GM19395 (cell line): ENCODE measurements around the gene MBNL1.

Experiments used
- ATAC-seq: cut with Tn5 transposase; IDR thresholded peaks from one replicate; pipeline ENCODE4 v1.9.1; 2021; ENCODE audit warnings: mild to moderate bottlenecking, moderate library complexity; ENCODE audit not compliant: unreplicated experiment

MBNL1 gene

DNA sequence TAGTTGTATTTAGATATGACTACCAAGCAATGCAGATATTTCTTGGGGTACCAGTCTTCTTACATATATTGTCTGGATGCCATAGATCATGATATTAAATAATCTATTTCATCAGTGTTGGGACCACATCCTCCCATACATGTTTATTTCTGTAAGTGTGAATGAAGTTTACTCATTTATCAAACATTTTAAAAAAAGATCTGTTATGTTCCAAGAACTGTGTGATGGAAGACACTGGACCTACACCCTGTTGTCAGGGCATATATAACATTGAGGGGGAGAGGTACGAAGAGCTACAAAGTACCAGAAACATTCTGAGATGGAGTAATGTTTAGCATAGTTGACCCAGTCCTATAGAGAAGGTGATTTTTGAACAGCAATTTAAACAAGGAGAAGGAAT lies 26.6 kb downstream of the MBNL1 start:
- ATAC-seq, result no peak

DNA sequence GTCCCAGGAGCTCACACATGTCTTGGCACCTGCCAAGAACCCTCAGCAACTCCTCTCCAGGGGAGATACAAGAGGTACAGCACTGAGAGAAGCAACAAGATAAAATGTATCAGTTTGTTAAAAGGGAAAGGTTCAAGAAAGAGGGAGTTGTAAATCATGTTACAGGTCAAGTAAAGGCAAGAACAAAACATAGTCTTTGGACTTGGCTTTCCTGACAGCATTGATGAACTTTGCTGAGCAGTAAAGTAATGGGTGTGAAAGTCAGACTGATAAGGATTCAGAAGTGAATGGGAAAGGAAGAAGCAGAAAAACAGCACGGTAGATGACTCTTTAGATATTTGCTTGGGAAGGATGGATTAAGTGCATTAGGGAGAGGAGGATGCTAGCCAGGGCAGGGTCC lies 27.1 kb downstream of the MBNL1 start:
- no peak for ATAC-seq

DNA sequence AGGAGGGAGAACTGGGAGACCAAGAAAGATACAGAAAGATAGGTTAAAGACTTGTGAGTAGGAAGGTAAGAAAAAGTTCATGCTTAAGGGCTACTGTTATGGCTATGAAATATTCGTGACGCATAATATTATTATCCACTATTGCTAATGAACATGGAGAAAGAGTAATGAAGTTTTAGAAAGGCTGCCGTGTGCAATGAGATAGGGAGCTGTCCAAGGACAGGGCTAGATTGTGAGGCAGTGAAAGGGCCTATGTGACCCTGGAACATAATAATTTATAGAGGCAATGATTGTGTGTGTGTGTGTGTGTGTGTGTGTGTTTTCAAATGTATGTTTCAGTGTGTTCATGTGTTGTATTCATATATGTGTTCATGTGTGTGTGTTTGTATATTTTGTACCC lies 27.7 kb downstream of the MBNL1 start:
- ATAC-seq, result no peak

DNA sequence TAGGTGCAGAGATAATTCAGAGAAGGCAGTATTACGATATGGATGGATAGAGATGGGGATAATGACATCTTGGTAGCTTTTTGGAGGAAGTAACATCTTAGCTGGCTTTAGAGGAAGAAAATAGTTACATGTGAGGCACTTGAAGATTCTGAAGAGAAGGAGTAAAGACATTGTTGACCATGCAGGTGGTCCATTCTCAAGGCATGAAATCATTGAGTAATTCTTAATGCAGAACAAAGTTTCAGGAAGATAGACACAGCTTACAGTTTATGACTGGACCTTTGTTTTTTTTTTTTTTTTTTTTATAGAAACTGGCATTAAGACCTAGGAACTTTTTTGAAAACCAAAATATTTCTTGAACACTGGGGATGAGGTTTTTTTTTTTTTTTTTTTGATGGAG lies 28.2 kb downstream of the MBNL1 start:
- ATAC-seq, result no peak

DNA sequence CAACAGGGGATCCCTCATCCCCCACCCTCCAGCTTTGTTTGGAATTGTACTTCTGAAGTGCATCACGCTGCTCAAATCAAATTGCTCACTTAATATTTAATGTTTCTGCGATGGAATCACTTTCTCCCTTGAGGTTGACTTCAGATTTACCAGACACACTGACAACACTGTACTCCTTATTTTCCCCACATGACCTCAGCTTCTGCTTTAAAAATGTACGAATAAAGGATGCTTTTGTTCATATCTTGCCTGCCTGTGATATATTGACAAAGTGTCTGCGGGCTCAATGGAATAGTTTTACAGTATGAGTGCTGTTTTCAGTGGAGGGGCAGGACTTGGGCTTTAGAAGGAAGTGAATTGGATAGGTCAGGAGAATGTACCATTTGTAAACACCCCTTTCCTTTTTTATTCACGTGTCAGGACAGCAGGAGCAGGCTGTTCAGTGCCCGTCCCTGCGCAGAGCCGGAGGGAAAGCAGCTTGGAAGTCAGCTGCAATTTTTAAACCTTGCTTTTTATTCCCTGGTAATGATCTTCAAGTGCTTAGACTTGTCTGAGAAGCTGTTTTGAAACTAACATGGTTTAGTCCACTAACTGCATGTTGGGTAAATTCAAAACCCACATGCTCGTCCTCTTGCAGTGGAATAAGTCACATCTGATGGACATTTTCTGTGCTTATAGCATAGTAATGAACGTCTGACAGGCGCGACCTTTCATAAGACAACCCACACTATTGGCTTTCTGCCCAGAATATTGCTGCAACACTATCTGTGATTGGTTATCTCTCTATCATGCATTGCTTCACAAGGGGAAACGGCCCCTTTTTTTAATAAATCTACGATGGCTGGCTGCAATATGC lies 29.9 kb downstream of the MBNL1 start:
- ATAC-seq, result peak; percentile 59

- ATAC-seq, result no peak
These were observed 30.7 kb downstream of the MBNL1 start for GRCh38 chr3:152299249-152299976.

- no peak for ATAC-seq
These were observed 31.5 kb downstream of the MBNL1 start for GRCh38 chr3:152300029-152300731.

- ATAC-seq, result no peak
These were observed 33.0 kb downstream of the MBNL1 start for GRCh38 chr3:152301745-152302181.

DNA sequence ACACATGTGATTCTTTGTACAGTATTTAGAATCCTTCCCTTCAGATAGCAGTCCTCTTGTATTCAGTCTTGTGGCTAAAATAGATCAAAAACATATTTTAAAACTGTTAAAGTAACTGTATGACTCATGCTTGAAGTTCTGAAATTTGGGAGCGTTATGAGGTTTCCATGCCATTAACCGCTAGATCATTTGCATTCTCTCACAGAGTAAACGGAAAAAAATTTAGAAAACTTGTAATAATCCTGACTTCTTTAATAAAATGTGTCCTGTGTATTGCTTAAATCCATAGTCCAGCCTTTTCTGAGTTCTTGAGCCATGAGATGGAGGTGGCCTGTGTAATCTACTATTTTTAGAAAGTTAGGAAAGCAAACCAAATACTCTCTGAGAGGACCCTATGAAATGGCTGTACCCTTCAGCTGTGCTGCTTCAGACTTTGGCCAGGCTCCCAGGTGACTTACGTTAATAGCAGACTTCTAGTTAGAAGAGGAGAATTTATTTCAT lies 33.8 kb downstream of the MBNL1 start:
- peak; percentile 76 for ATAC-seq

GRCh38 chr3:152304160-152304559 lies 35.4 kb downstream of the MBNL1 start:
- no peak for ATAC-seq

- ATAC-seq, result no peak
These were observed 36.3 kb downstream of the MBNL1 start for GRCh38 chr3:152305075-152305474.

GRCh38 chr3:152307829-152308474 lies 39.2 kb downstream of the MBNL1 start:
- no peak for ATAC-seq

DNA sequence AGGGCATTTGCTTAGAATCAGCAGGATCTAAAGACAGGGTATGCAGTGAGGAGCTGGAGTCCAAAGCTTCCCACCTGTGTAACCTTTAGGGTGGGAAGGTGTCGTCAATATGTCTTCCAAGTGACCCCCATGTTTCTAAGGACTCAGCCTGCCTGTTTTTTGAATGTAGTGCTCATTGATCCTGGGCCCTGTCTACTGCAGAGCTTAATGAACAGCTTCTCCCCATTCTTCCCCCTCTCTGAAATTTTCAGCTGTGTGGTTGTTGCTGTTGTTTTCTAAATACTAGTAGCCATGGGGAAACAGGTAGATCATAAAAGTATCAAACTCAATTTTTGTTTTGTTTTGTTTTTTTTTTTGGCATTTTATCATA lies 39.7 kb downstream of the MBNL1 start:
- ATAC-seq, result no peak

DNA sequence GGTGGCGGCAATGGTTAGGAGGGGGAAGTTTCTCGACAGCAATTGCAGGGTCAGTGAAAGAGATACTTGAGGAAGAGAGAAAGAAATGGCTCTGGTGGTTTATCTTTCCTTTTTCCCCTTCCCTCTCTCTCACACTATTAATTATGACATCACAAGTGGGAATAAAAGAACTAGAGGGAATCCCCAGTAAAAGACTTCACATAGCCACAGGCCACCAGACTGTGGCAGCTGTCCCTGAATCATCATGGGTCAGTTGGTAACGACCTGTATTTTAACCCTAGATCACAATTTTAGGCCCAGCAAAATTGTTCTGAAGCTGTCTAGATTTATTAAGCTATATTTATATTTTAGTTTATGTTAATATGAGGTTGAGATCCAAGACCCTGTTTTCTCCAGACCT lies 40.3 kb downstream of the MBNL1 start:
- no peak for ATAC-seq

DNA sequence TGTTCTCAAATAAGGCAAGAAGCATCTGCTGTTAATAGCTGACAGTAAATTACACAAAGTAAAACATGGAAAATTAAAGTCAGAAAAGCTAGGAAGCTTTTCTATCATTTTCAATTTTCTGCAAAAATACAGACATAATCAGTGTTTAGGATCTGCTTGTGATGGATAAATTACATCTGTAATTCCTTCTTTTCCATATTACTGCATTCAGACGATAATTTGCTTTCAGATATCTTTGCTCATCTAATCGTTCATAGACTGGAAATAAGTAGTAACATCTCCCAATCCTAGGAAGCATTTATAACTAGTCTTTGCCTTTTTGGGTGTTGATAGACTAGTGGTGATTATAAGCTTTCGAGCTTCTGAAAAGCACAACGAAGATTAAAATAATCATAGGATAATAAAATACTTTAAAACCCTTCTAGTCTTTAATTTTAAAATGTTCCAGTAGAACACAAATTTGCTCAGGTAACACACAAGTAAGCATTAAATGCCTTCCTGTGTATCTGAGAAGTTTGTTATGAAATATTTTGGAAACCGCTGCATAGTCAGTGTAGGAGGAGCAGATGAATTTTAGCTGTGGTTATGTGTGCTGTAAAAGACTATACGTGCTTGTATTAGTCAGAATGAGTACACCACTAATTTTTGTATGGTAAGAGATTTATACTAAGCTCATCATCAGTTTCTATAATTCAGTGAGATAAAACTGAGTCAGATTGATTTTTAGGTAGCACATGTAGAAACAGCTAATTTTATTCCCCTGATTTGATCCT lies 41.0 kb downstream of the MBNL1 start:
- no peak for ATAC-seq

DNA sequence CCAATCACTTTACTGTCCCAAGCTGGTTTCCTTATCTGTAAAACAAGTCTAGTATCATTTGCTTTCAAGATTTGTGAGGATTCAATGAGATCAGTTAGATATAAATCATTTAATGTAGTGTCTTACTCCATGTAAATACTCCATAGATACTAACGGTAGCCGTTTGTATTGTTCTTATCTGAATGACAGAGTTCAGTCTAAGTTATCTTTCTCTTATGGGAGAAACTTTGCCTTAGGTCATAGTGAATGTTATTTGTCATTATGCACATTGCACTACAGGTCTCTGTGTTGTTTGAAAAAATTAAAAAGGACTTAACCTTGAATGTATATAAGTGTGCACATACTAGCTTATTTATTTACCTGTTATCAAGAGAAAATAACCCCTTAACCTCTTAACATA lies 44.7 kb downstream of the MBNL1 start:
- no peak for ATAC-seq

DNA sequence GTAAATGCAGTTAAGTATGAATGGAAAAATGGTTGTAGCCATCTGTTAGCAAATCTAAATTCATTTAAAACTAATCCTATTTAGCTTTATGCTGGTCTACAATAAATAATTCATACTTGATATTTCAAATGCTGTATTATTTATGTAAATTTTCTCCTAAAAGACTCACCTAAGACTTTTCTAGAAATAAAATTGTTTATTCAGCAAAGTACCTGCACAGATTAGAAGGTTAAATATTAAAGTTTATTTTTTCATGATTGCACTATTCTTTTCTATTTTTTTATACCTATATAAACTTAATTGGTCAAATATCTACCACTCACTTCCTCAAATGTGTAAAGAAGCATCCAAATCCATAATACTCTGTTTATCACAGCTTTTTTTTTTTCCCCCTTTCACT lies 45.2 kb downstream of the MBNL1 start:
- ATAC-seq, result no peak

DNA sequence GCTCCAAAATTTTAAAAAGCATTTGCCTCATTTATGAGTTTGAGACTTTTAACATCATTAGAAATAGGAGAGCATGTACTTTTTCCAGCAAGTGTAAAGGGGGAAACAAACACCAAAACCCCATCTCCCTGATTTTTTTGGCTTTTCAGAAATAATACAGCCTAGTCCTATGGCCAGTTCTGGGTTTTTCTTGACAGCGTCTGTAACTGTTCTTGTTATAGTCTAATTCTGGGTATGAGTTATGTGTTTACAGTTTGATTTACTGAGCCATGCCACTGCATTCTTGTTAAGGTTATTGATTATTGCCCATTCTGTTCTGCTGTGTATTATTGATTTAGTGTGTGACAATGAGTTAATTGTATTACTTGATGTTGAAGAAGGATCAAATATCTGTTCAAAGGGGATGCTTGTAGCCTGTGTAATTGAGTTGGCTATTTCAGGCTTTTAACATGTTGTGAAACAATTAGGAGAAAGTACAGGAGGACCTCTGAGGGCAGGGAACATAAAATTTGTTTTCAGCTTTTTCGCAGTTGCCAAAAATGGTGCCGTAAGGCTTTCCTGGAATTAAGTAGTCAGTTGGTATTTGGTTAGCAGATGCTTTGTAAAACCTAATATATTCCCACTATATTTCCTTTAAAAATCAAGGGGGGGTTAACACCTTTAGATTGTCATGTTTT lies 46.1 kb downstream of the MBNL1 start:
- no peak for ATAC-seq

- no peak for ATAC-seq
These were observed 46.9 kb downstream of the MBNL1 start for GRCh38 chr3:152315623-152316022.

GRCh38 chr3:152316318-152316717 lies 47.6 kb downstream of the MBNL1 start:
- ATAC-seq, result no peak
